ENCODE measurements around the gene ZFP3. TPM values are rescaled to one million over a fixed set of nuclear protein-coding genes. Genes with fewer than 3 reads are reported as not detected.
"Not testable (repeated sequence)": the region's sequence is repeated elsewhere in the genome, so short reads cannot be mapped to it uniquely, and the experiment has no call there.

The ZFP3 gene
- total RNA-seq, 4 donors from 2014 or later, result 7.4 to 13.7 (median 11.0) TPM

DNA sequence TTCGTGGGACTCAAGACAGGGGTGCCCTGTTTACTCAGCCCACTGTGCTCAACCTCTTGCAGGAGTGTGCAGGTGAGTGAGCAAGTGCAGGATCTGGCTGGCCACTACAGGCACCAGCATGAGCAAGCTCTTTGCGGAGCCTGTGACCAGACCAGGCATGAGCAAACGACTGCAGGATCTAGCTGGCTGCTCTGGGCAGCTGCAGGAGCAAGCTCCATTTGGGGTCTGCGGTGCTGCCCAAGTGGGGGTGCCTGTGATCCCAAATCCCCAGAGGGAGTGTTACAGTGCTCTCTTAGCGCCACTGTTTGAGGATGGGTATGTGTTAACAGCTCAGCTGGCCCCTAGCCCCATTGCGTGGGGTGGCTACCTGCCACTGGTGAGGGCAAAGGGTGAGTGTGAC lies 40.0 kb downstream of the ZFP3 start:
- peaks cover 0 to 6% (median 0%) of the 10 kb centered on the region in 4 donors for H3K9me3 ChIP-seq
- TF ChIP-seq POLR2A (IDR thresholded peaks at IDR 0.05), result no peak
- TF ChIP-seq, protein P1, sequence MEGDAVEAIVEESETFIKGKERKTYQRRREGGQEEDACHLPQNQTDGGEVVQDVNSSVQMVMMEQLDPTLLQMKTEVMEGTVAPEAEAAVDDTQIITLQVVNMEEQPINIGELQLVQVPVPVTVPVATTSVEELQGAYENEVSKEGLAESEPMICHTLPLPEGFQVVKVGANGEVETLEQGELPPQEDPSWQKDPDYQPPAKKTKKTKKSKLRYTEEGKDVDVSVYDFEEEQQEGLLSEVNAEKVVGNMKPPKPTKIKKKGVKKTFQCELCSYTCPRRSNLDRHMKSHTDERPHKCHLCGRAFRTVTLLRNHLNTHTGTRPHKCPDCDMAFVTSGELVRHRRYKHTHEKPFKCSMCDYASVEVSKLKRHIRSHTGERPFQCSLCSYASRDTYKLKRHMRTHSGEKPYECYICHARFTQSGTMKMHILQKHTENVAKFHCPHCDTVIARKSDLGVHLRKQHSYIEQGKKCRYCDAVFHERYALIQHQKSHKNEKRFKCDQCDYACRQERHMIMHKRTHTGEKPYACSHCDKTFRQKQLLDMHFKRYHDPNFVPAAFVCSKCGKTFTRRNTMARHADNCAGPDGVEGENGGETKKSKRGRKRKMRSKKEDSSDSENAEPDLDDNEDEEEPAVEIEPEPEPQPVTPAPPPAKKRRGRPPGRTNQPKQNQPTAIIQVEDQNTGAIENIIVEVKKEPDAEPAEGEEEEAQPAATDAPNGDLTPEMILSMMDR (IDR thresholded peaks at IDR 0.05), result no peak
- peaks cover 0 to 9% of the 10 kb centered on the region in 2 donors for H3K27me3 ChIP-seq

DNA sequence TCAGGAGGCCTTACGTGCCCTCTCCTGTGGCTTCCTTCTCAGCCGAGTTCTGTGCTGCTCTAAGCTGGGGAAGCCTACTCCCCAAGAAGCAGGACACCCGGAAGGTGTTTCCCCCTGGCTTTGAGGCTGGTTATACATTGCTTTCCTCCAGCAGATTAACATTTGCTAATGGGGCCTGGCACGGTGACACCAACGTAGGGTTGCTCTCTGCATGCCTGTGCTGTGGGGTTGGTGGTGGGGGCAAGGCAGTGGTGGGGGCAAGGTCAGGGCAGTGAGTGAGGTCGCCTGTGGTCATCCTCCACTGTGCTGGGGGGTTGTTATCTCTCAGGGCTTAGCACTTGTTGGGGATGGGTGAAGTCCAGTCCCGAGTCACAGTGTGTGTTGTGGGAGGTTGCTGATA lies 41.8 kb downstream of the ZFP3 start:
- H3K4me3 ChIP-seq, result no peak overlapping the region
- peaks cover 0 to 9% of the 10 kb centered on the region in 2 donors for H3K27me3 ChIP-seq
- peaks cover 0 to 6% (median 0%) of the 10 kb centered on the region in 4 donors for H3K9me3 ChIP-seq
- no peaks in the 10 kb centered on the region for H3K36me3 ChIP-seq
- peak in 2 of 3 donors; percentile 20 to 29 for DNase-seq
- no peak overlapping the region for H3K27ac ChIP-seq
- H3K4me1 ChIP-seq, result peaks cover 0 to 14% (median 0%) of the 10 kb centered on the region in 4 donors
- no peak for TF ChIP-seq POLR2A (IDR thresholded peaks at IDR 0.05)
- TF ChIP-seq, protein P1 (IDR thresholded peaks at IDR 0.05), result no peak

More for the DNA sequence above, 40.0 kb downstream of the ZFP3 start:
- DNase-seq, result peak in 2 of 3 donors; percentile 29 to 34
- Histone ChIP-seq H3K27ac (no peak overlapping the region), H3K4me1 (peaks cover 0 to 11% (median 0%) of the 10 kb centered on the region in 4 donors), H3K4me3 (no peak overlapping the region), H3K36me3 (no peaks in the 10 kb centered on the region)

DNA sequence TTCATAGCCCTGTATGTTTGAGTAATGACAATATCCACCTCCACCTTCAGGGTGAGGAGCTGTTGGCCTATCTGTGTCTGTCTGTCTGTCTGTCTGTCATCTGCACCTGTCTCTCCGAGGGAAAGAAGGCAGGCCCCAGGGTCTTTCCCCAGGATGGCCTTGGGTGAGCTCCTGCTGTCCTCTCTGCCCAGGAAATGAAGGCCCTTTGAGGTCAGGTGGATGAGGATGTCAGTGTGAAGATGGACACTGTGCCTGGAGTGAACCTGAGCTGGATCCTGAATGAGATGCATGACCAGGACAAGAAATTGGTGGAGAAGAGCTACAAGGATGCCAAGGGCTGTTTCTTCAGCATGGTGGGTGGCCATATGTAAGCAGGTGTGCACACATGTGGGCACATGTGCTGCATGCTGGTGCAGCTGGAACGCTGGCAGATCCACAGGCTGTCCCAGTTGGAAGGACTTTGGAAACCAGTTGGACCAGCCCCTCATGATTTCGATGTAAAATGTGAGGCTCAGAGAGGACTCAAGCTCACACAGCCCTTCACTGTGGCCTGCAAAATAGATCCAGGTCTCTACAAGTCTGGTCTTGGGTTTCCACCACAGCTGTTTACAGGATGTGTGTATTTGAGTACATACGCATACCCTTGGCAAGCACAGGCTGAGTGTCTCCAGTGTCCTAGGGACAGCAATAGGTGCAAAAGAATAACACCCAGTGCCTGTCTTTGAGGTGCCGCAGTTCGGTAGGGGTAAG lies 42.3 kb downstream of the ZFP3 start:
- not testable (repeated sequence) for H3K27me3 ChIP-seq, H3K4me3 ChIP-seq, H3K27ac ChIP-seq, H3K9me3 ChIP-seq, H3K36me3 ChIP-seq
- peaks cover 0 to 14% (median 0%) of the 10 kb centered on the region in 4 donors for H3K4me1 ChIP-seq
- peak in 1 of 3 donors; percentile 6 for DNase-seq

DNA sequence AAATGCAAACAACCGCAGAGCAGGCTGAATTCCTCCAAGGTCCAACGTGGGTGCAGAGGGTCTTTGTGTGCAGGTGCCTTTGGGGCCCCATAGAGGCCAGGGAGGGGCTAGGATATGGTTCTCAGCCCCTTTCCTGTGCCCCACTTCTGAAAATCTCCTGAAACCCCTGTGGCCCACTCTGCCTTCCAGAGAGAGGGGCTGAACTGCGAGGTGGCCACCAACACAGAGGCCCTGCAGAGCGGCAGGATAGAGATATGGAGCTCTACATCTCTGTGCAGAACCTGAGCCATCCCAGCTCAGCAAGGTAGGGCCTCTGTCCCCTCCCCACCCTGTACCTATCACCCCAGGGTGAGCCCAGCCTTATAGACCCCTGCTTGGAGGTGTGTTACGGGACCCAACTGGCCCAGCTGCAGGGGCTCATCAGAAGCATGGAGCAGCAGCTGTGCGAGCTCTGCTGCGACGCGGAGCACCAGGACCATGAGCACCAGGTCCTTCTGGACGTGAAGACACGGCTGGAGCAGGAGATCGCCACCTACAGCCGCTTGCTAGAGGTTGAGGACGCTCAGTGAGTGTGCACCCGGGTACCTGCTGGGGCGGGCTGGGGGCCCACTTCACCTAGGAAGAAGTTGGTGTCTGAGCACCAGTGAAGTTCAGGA lies 43.0 kb downstream of the ZFP3 start:
- no peak overlapping the region for H3K27ac ChIP-seq
- H3K9me3 ChIP-seq, result no peaks in the 10 kb centered on the region
- DNase-seq, result peak in 2 of 3 donors; percentile 27 to 33
- no peaks in the 10 kb centered on the region for H3K36me3 ChIP-seq
- H3K4me1 ChIP-seq, result peaks cover 0 to 14% (median 0%) of the 10 kb centered on the region in 4 donors
- TF ChIP-seq, protein P1 (IDR thresholded peaks at IDR 0.05), result no peak
- TF ChIP-seq POLR2A (IDR thresholded peaks at IDR 0.05), result no peak
- peaks cover 0 to under 1% of the 10 kb centered on the region in 2 donors for H3K27me3 ChIP-seq
- H3K4me3 ChIP-seq, result no peak overlapping the region

DNA sequence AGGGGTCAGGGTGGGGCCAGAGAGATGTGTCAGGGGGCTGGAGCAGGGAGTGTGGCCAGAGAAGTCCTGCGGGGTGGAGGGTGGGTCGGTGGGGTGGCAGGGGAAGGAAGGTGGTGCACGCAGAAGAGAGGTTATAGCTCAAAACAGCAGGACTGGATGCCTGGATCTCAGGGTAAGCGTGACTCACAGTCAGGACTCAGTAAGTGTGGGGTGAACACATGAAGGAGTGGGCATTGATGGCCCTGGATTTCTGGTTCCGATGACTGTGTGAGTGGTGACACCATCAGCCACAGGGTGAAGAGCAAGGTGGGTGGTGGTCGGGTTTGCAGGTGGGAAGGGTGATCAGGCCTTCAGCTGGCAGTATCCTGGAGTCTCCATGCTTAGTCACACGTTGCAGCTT lies 43.8 kb downstream of the ZFP3 start:
- Histone ChIP-seq H3K4me3 (peak overlapping the region in 2 of 4 donors; percentile 56), H3K4me1 (peaks cover 0 to 14% (median 0%) of the 10 kb centered on the region in 4 donors)
- not testable (repeated sequence) for H3K9me3 ChIP-seq, H3K36me3 ChIP-seq, H3K27ac ChIP-seq, H3K27me3 ChIP-seq
- DNase-seq, result peak in 2 of 3 donors; percentile 24 to 30

DNA sequence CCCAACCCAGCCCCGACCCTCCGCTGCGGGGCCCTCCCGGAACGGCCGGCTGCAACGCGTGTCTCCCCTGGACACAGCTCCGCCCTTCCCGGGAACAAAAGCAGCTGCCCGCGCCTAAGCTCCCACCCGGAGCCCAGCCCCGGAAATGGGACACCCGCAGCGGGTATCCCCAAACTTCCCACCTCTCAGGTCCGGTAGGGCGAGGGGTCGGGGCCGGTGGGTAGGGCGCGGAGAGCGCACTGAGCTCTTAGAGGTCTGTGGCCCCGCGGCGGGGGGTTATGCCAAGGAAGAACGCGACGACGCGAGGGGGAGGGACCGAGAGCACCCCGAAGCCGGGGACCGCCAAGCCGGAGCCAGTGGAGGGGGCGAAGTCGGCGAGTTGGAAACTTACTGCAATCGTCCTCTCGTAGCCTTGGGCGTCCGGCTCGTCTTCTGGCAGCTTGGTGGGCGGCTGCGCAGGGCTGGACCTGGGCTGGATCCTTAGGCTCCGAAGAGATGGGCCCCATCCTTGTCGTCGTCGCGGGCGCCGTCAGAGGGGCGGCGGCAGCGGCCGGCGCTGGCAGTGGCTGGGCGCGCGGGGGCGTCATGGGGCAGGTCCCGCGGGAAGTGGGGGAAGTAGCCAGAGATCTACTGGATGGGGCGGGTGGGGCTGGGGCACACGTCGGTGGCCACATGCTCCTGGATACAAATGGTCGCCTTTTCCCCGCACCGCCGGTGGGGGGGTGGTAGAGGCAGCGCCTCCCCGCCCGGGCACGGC lies 44.5 kb downstream of the ZFP3 start:
- Histone ChIP-seq H3K36me3 (no peaks in the 10 kb centered on the region), H3K4me3 (peak overlapping the region; percentile 22 to 56 (median 50)), H3K27ac (no peak overlapping the region), H3K9me3 (no peaks in the 10 kb centered on the region), H3K27me3 (no peaks in the 10 kb centered on the region), H3K4me1 (peaks cover 0 to 14% (median 0%) of the 10 kb centered on the region in 4 donors)
- TF ChIP-seq, protein P1 (IDR thresholded peaks at IDR 0.05), result no peak
- TF ChIP-seq POLR2A (IDR thresholded peaks at IDR 0.05), result no peak
- peak in 2 of 3 donors; percentile 44 to 55 for DNase-seq
